HCT116 (cell line): ENCODE measurements around the gene EIF4A3. TPM values are rescaled to one million over a fixed set of nuclear protein-coding genes. Genes with fewer than 3 reads are reported as not detected.

Source experiments
- ATAC-seq: fragments of 200-7000 bp; cut with Tn5 transposase; 2 replicates; pipeline ENCODE4 v1.9.1; 2020; ENCODE audit warnings: mild to moderate bottlenecking, moderate library complexity
- BruUV-seq: library from RNA; stranded (reverse); fragments of 400-500 nt; replicated peaks from 2 replicates; lab custom pipeline; 2021; lab: Mats Ljungman, UMichigan
- CTCF ChIA-PET: fragments of 300-600 bp; sonication (Branson Sonifier 250); formaldehyde crosslinking; loops from one replicate; lab custom pipeline; 2021; ENCODE audit warnings: antibody characterized with exemption; lab: Charles Lee
- POLR2A ChIA-PET: fragments of 300-600, 350-600 bp; sonication (Branson Sonifier 250); formaldehyde crosslinking; loops from one replicate; lab custom pipeline; 2021; ENCODE audit warnings: antibody characterized with exemption; lab: Charles Lee
- RAD21 ChIA-PET, 2 experiments: fragments of 300-600 bp; sonication (Branson Sonifier 250); formaldehyde crosslinking; loops; one replicate each; lab custom pipeline; 2023; ENCODE audit warnings: low total read pairs in 2 of 2; ENCODE audit not compliant: uncharacterized antibody in 2 of 2, unreplicated experiment in 2 of 2, low non-redundant PET in 1 of 2; lab: Charles Lee
- DNase-seq: peaks from one replicate; pipeline ENCODE4 v3.0.0-alpha.2; 2010; ENCODE audit warnings: low read depth, low spot score
- H2AFZ ChIP-seq: fragments of 200-600 bp; shearing (Covaris generic), sonication (generic); 2 replicates; pipeline ENCODE4 v1.6.1; 2017; ENCODE audit warnings: low read depth, mixed run types, mixed read lengths, antibody characterized with exemption, low read length; ENCODE audit not compliant: poor library complexity, severe bottlenecking
- H3K27ac ChIP-seq: 2 replicates; pipeline ENCODE4 v1.5.1; 2012; ENCODE audit warnings: low read depth, low read length
- H3K27me3 ChIP-seq: fragments of 200-600 bp; sonication (generic); 2 replicates; pipeline ENCODE4 v1.6.1; 2016; ENCODE audit warnings: mixed run types, low read length, mixed read lengths; ENCODE audit not compliant: insufficient read depth
- H3K36me3 ChIP-seq, 2 experiments: fragments of 200-500 bp in 1 of 2; fragments of 200-600 bp in 1 of 2; sonication (Bioruptor generic) in 1 of 2; sonication (generic) in 1 of 2; 2 replicates each; pipeline versions ENCODE4 v1.5.1 to v1.6.1; 2014 to 2016; ENCODE audit warnings: low read length in 2 of 2, inconsistent platforms in 1 of 2, mixed read lengths in 1 of 2, mixed run types in 1 of 2; ENCODE audit not compliant: insufficient read depth in 2 of 2, control insufficient read depth in 1 of 2
- H3K4me1 ChIP-seq, 2 experiments: fragments of 200-600 bp in 1 of 2; sonication (generic) in 1 of 2; 2 replicates each; pipeline versions ENCODE4 v1.5.1 to v1.6.1; 2012 to 2017; ENCODE audit warnings: low read length in 2 of 2, inconsistent platforms in 1 of 2, mild to moderate bottlenecking in 1 of 2, mixed read lengths in 1 of 2, mixed run types in 1 of 2, moderate library complexity in 1 of 2; ENCODE audit not compliant: insufficient read depth in 2 of 2, control insufficient read depth in 1 of 2
- H3K4me2 ChIP-seq: fragments of 200-600 bp; sonication (generic); 2 replicates; pipeline ENCODE4 v1.6.1; 2017; ENCODE audit warnings: mixed run types, low read length, mixed read lengths
- H3K4me3 ChIP-seq, 2 experiments: fragments of 200-600 bp in 1 of 2; sonication (generic) in 1 of 2; replicated peaks in 1 of 2; 2 replicates each; pipeline ENCODE4 v1.5.1; 2011 to 2016; ENCODE audit warnings: low read length in 2 of 2, control low read depth in 1 of 2, low read depth in 1 of 2, mild to moderate bottlenecking in 1 of 2, mixed read lengths in 1 of 2, mixed run types in 1 of 2
- H3K79me2 ChIP-seq: fragments of 200-600 bp; sonication (generic); 2 replicates; pipeline ENCODE4 v1.6.1; 2017; ENCODE audit warnings: mild to moderate bottlenecking, mixed run types, low read length, moderate library complexity, mixed read lengths; ENCODE audit not compliant: insufficient read depth
- H3K9ac ChIP-seq: fragments of 200-600 bp; sonication (generic); 2 replicates; pipeline ENCODE4 v1.6.1; 2016; ENCODE audit warnings: low read length, mixed read lengths
- H3K9me2 ChIP-seq: fragments of 200-600 bp; sonication (generic), shearing (Covaris generic); 2 replicates; pipeline ENCODE4 v1.6.1; 2017; ENCODE audit warnings: mixed run types, mild to moderate bottlenecking, moderate library complexity; ENCODE audit not compliant: insufficient read depth
- H3K9me3 ChIP-seq, 2 experiments: fragments of 200-500 bp in 1 of 2; fragments of 200-600 bp in 1 of 2; sonication (Bioruptor generic) in 1 of 2; sonication (generic) in 1 of 2; 2 replicates each; pipeline ENCODE4 v1.6.1; 2014 to 2017; ENCODE audit warnings: low read length in 2 of 2, mixed read lengths in 2 of 2, inconsistent platforms in 1 of 2, low read depth in 1 of 2, mild to moderate bottlenecking in 1 of 2, mixed run types in 1 of 2, moderate library complexity in 1 of 2; ENCODE audit not compliant: control insufficient read depth in 1 of 2, insufficient read depth in 1 of 2
- H4K20me1 ChIP-seq: fragments of 200-600 bp; sonication (generic), shearing (Covaris generic); 2 replicates; pipeline ENCODE4 v1.6.1; 2017; ENCODE audit warnings: mixed run types, mild to moderate bottlenecking, moderate library complexity; ENCODE audit not compliant: insufficient read depth
- CEBPB ChIP-seq: IDR thresholded peaks from 2 replicates; pipeline ENCODE4 v1.6.1; 2012; ENCODE audit warnings: low read depth
- FOSL1 ChIP-seq: IDR thresholded peaks from 2 replicates; pipeline ENCODE4 v1.6.1; 2012; ENCODE audit warnings: low read depth
- JUND ChIP-seq: IDR thresholded peaks from 2 replicates; pipeline ENCODE4 v1.6.1; 2012
- SP1 ChIP-seq: IDR thresholded peaks from 2 replicates; pipeline ENCODE4 v1.6.1; 2012; ENCODE audit warnings: low read depth
- SRF ChIP-seq: IDR thresholded peaks from 2 replicates; pipeline ENCODE4 v1.6.1; 2012; ENCODE audit warnings: low read depth
- ZFX ChIP-seq: fragments of 450-650 bp; IDR thresholded peaks from 2 replicates; pipeline ENCODE4 v1.6.1; 2017
- ZNF274 ChIP-seq: fragments of 200-500 bp; sonication (Bioruptor generic); IDR thresholded peaks from 2 replicates; pipeline ENCODE4 v1.6.1; 2014; ENCODE audit warnings: mild to moderate bottlenecking, low read depth, low read length, inconsistent platforms
- intact Hi-C: fragments of 100-400 bp; cut with micrococcal nuclease; formaldehyde crosslinking; loops from 2 replicates; pipeline ENCODE4 v1.10.0; 2022
- total RNA-seq: library from RNA; stranded (reverse); gene quantifications from one replicate; pipeline ENCODE4 v1.2.1, GENCODE V29; 2021; ENCODE audit not compliant: unreplicated experiment
- TF ChIP-seq, protein P1 (sequence below): IDR thresholded peaks from 2 replicates; pipeline ENCODE4 v1.6.1; 2012; ENCODE audit warnings: low read depth
- TF ChIP-seq, protein P2 (sequence below): IDR thresholded peaks from 2 replicates; pipeline ENCODE4 v1.6.1; 2012

Gene EIF4A3
- total RNA-seq, 1 experiment from 2014 or later = 248 TPM

DNA sequence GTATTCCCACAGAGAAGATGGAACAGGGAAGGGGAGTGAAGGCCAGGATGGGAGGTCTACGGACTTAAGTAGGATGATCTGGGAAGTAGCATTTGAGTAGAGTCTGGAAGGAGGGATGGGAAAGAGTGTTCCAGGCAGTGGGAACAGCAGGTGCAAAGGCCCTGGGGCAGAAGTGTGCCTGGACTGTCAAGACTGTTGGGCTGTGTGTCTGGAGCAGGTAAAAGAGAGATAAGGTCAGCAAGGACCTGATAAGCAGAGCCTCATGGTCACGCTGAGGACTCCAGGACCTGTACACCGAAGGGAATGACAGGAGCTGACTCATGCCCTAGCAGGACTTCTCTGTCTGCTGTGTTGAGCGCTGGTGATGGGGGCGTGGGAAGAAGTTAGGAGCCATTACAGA lies 22.2 kb upstream of the EIF4A3 start (continued):
- TF ChIP-seq, protein P1, sequence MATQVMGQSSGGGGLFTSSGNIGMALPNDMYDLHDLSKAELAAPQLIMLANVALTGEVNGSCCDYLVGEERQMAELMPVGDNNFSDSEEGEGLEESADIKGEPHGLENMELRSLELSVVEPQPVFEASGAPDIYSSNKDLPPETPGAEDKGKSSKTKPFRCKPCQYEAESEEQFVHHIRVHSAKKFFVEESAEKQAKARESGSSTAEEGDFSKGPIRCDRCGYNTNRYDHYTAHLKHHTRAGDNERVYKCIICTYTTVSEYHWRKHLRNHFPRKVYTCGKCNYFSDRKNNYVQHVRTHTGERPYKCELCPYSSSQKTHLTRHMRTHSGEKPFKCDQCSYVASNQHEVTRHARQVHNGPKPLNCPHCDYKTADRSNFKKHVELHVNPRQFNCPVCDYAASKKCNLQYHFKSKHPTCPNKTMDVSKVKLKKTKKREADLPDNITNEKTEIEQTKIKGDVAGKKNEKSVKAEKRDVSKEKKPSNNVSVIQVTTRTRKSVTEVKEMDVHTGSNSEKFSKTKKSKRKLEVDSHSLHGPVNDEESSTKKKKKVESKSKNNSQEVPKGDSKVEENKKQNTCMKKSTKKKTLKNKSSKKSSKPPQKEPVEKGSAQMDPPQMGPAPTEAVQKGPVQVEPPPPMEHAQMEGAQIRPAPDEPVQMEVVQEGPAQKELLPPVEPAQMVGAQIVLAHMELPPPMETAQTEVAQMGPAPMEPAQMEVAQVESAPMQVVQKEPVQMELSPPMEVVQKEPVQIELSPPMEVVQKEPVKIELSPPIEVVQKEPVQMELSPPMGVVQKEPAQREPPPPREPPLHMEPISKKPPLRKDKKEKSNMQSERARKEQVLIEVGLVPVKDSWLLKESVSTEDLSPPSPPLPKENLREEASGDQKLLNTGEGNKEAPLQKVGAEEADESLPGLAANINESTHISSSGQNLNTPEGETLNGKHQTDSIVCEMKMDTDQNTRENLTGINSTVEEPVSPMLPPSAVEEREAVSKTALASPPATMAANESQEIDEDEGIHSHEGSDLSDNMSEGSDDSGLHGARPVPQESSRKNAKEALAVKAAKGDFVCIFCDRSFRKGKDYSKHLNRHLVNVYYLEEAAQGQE = no peak
- TF ChIP-seq ZNF274 (no peak), ZFX (no peak), SRF (no peak), CEBPB (no peak), SP1 (no peak)

DNA sequence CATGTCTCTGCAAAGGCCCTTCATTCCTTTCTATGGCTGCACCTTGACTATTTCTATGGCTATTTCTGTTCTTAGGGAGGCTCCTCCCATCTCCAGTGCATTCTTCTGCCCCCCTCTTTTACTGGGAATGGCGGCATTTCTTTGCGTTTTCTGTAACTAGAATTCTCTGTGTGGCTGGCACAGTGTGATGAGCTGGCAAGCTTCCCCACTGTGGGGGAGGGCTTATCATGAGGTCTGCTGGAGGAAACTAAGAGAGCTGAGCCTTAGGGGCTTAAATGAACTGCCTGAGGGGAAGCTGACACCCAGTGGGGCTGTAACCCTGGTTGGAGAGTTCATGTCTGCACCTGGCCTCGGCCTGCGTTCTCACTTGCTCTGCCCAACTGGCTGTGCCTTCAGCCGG lies 21.4 kb upstream of the EIF4A3 start:
- no peak overlapping the region for H3K27ac ChIP-seq
- no peaks in the 10 kb centered on the region for H3K36me3 ChIP-seq
- intact Hi-C loops = no loop called here
- DNase-seq = no peak
- H3K4me1 ChIP-seq = peaks cover 4 to 12% of the 10 kb centered on the region in 2 experiments; a peak in 2 of 4 replicates
- POLR2A ChIA-PET = interaction anchor here (0.6 kb wide), 1 partner anchor 31 kb away, joined by 5 read pairs; no protein-coding TSS in a partner anchor
- H3K4me2 ChIP-seq = no peak overlapping the region
- BruUV-seq = no TSS peak
- no peaks in the 10 kb centered on the region for H3K27me3 ChIP-seq
- no peak for TF ChIP-seq FOSL1
- TF ChIP-seq JUND = no peak
- TF ChIP-seq, protein P2, sequence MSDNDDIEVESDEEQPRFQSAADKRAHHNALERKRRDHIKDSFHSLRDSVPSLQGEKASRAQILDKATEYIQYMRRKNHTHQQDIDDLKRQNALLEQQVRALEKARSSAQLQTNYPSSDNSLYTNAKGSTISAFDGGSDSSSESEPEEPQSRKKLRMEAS = no peak
- no peak overlapping the region for H3K9ac ChIP-seq
- no peak overlapping the region for H2AFZ ChIP-seq
- no peaks in the 10 kb centered on the region for H3K9me3 ChIP-seq
- H3K79me2 ChIP-seq = no peaks in the 10 kb centered on the region
- no peaks in the 10 kb centered on the region for H3K9me2 ChIP-seq
- H3K4me3 ChIP-seq = no peak overlapping the region
- CTCF ChIA-PET = no interaction called here
- no peak for ATAC-seq
- H4K20me1 ChIP-seq = no peaks in the 10 kb centered on the region
- RAD21 ChIA-PET = no interaction called here
